M059J (cell line): ENCODE data around the gene ACSM4. TPM values are rescaled to one million over a fixed set of nuclear protein-coding genes. Genes with fewer than 3 reads are reported as not detected.
"Not testable (repeated sequence)": the region's sequence is repeated elsewhere in the genome, so short reads cannot be mapped to it uniquely, and the experiment has no call there.

Experiments used
- DNase-seq: peaks from one replicate; pipeline ENCODE4 v3.0.0-alpha.2; 2012; ENCODE audit warnings: low read depth
- total RNA-seq: library from RNA; depleted of rRNA; stranded (reverse); fragments of >200 nt; shearing (Covaris generic); gene quantifications from 2 replicates; pipeline ENCODE4 v1.2.3, GENCODE V29; 2014; rRNA removed

ACSM4 gene
- total RNA-seq = not detected in 2 replicates

- no peak for DNase-seq
Observed at GRCh38 chr12:7303772-7304171, at the start of gene ACSM4. Gene ACSM4 (plus strand): TSS chr12:7304072. CDS start chr12:7304332, 260 bp downstream.

DNA sequence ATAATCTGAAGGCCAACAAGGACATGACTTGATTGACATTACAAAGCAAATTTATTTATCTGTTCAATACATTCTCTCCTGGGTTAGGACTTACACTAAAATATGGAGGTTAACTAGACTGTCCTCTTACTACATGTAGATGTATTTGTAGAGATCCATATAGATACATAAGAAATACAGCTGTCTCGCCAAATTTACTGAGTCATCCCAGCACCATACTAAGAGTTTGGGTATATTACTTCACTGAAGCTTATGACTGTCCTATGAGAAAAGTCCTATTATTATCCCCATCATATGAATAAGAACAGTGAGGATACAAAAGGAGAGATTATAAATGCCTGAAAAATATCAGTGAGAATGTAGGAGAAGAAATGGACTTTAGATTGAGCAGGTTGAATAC is 44.8 kb upstream of the ACSM4 start:
- DNase-seq = no peak

DNA sequence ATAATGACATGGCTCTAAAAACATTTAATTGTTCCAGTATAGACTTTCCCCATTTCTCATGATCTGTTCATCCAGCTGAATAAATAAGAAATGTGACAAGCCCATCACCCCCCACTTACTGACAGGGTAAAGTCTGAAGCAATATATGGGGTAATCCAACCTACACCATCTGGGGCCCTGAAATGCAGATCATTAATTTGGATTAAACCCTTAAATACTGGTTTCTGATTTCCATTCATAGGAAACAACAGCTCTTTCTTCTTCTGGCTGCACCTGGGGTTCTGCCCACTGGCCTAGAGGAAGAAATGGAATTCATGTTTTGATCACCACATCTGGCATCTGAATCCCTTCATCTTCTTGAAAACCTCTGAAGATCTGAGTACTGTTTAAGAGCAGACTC is 39.3 kb upstream of the ACSM4 start:
- no peak for DNase-seq

DNA sequence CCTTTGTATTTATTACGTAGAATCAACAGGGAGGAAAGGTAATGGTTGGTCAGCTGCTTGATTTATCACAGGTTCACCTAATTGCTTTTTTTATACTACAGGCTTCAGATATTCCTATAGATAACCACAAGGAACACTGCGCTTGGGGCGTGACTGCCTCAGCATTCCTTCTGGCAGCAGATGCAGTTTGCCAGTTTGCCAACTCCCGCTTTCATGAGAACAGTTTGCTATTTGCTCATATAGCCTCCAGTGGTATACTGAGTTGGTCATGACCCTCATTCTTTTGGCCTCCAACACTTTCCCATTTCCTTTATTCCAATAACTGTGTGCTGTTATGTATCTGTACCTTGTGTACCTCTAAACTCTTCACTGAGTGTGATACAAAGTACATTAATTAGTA is 38.6 kb upstream of the ACSM4 start:
- peak; percentile 3 for DNase-seq

- peak; percentile 45 for DNase-seq
Observed at GRCh38 chr12:7269273-7269672, 34.6 kb upstream of the ACSM4 start.

GRCh38 chr12:7271893-7272514 is 31.9 kb upstream of the ACSM4 start:
- peak; percentile 22 for DNase-seq

GRCh38 chr12:7275482-7275881 is 28.4 kb upstream of the ACSM4 start:
- DNase-seq = not testable (repeated sequence)

DNA sequence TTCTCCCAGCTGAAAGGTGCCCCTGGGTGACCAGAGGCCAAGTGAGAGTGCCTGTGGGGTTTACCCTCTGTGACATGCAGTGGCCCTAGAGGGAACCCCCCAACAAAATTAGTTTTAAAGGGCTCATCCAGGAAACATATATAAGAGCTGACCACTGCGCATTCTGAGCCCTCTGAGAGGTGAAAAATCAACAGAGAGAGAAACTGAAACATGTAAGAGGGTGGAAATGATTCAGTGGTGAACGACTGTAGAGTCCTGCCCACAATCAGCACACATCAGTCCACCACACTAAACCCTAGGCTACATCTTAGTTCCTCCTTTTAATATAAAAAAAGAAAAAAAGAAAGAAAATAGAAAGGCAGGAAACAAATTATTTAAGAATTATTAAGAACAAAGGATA is 21.0 kb upstream of the ACSM4 start:
- no peak for DNase-seq

DNA sequence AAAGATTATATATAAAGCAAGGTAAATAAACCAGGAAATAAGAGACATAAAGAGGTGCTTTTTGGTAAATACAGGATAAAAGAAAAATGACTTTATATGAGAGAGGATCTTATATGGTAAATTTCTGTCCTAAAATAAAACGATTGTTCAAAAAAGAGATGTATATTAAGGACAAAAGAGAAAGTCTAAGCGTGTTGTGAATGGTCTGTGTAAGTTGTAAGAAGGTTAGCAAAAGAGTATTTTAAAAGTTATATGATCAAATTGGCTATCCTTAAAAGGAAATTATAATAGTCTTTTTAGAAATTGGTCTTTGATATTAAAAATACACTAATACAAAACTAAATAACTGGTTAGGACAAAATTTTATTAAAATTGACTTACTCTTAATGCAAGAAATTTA is 14.1 kb upstream of the ACSM4 start:
- peak; percentile 10 for DNase-seq

DNA sequence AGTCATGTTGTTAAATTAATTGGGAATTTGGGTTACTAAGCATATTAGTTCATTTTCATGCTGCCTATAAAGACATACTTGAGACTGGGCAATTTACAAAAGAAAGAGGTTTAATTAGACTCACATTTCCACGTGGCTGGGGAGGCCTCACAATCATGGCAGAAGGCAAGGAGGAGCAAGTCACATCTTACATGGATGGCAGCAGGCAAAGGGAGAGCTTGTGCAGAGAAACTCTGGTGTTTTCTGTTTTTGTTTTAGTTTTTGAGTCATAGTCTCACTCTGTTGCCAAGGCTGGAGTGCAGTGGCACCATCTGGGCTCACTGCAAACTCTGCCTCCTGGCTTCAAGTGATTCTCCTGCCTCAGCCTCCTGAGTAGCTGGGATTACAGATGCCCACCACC is 13.3 kb upstream of the ACSM4 start:
- not testable (repeated sequence) for DNase-seq

DNA sequence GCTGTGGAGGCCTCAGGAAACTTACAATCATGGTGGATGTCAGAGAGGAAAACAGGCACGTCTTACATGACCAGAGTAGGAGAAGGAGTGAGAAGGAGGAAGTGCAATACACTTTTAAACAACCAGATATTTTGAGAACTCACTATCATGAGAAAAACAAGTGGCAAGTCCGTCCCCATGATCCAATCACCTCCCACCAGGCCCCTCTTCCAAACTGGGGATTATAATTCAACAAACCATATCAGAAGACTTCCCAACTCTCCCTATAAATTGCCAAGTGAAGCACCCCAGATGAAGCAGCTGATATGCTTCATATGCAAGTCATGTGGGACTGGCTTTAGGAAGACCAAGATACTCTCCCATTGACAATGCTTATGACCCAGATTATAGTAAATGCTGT is 11.6 kb upstream of the ACSM4 start:
- no peak for DNase-seq

DNA sequence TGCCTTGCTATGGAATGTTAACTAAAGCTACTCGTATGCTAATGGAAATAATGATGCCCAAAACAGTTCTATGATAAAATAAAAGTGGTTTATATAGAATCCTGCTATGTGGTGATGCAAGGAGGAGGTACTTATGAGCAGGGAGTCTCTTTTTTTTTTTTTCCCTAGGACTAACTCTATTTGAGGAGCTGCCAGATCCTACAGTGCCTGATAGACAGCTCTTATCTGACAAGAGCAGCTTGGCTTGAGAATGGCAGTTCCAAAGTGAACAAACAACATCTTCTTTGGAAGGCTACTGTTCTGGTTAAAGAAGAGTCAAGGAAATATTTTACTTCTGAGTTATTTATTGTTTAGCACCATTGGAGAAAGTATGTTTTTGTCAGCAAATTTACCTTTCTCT is 10.2 kb upstream of the ACSM4 start:
- no peak for DNase-seq

DNA sequence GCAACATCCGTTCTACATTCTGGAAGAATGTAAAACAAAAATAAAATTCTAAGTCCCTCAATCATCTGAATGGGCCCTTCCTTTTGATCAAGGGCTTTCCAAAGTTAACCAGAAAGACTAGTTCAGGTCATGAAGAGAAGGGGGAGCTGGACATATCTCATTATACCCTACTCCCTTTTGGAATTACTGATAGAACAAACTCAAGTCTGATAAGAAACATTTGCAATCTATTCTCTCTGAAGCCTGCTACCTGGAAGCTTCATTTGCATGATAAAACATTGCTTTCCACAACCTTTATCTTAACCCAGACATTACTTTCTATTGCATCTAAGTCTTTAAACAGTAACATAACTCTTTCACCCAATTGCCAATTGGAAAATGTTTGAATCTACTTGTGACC is 8.3 kb upstream of the ACSM4 start:
- DNase-seq = no peak

GRCh38 chr12:7297865-7298264 is 6.0 kb upstream of the ACSM4 start:
- DNase-seq = no peak

DNA sequence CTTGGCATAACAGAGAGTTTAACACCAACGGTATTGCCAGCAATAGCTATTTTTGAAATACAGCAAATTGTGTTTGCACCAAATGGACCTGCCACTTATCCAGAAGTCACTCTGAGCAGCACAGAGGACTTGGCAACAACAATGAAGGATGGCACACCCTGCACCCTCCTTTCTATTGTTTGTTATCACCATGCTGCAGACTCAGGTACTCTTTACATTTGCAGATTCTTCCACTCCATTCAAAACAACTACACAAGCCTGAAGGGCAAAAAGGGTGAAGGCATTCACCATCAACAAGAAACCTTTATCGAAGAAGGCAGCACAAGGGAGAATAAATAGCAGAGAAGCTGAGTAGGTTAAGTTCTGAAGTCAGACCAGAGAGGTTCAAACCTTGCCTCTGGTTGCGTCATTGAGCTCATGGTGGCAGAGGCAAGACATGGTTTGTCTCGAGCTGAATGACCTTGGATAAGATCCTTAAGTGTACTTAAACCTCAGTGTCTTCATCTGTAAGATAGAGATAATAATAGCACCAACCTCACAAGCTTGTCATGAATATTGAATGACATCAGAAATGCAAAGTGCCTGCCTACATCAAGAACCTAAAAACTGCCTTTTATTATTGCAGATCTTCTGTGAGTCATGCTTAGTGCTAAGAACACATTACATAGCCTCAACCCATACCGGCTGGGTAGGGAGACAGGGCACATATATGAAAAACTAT is 1.4 kb upstream of the ACSM4 start:
- peak; percentile 2 for DNase-seq

DNA sequence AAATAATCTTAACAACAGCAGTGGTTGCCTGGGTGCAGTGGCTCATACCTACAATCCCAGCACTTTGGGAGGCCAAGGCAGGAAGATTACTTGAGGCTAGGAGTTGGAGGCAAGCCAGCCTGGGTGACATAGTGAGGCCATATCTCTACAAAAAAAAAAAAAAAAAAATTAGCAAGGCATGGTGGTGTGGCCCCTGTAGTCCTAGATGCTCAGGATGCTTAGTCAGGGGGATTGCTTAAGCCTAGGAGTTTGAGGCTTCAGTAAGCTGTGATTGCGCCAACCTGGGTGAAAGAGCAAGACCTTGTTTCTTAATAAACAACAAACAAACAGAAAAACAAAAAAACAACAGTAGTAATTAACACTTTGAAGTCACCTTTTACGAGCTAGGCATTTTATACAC is 642 bp upstream of the ACSM4 start:
- peak; percentile 52 for DNase-seq

GRCh38 chr12:7304456-7304855 is 584 bp downstream of the ACSM4 start:
- DNase-seq = peak; percentile 51

GRCh38 chr12:7310070-7310469 is 6.2 kb downstream of the ACSM4 start:
- no peak for DNase-seq

GRCh38 chr12:7319930-7320329 is 16.1 kb downstream of the ACSM4 start:
- no peak for DNase-seq

GRCh38 chr12:7321624-7322023 is 17.8 kb downstream of the ACSM4 start:
- no peak for DNase-seq

- DNase-seq = no peak
Observed at GRCh38 chr12:7322599-7322998, 18.7 kb downstream of the ACSM4 start.

- DNase-seq = no peak
Observed at GRCh38 chr12:7324176-7324575, 20.3 kb downstream of the ACSM4 start.

DNA sequence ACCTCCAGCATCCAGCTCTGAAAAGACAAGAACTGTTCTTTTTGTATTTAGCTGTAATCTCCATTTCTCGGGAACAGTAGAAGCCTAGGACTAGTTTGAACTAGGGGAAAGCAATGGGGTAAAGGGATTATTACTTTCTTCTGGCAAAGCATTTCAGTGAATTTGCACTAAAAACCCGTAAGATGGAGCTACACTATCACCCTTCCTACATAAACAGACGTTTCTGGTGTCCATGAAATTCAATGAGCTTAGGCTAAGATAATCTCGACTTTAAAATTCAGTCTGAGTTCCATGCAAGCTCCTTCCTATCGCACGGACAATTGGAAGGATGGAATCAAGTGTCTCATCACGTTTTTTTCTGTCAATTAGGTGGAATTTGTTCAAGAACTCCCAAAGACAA is 24.0 kb downstream of the ACSM4 start:
- DNase-seq = peak; percentile 23

GRCh38 chr12:7337790-7338189 is 33.9 kb downstream of the ACSM4 start:
- not testable (repeated sequence) for DNase-seq
